IMR-90 (cell line): ENCODE data around the gene CRYGA. TPM values are rescaled to one million over a fixed set of nuclear protein-coding genes. Genes with fewer than 3 reads are reported as not detected.

Experiments used
- ATAC-seq: fragments of 200-7000 bp; cut with Tn5 transposase; 2 replicates; pipeline ENCODE4 v1.9.1; 2020; ENCODE audit warnings: low read depth, mild to moderate bottlenecking, moderate library complexity
- BruUV-seq: library from RNA; stranded (reverse); fragments of 400-500 nt; replicated peaks from 2 replicates; lab custom pipeline; 2021; lab: Mats Ljungman, UMichigan
- CTCF ChIA-PET: fragments of 300-600 bp; formaldehyde crosslinking; extraction: SDS; loops from one replicate; lab custom pipeline; 2021; ENCODE audit warnings: antibody characterized with exemption; lab: Yijun Ruan, JAX
- POLR2A ChIA-PET: fragments of 300-600 bp; sonication (Branson Sonifier 250); formaldehyde crosslinking; loops from one replicate; lab custom pipeline; 2022; ENCODE audit warnings: antibody characterized with exemption; ENCODE audit not compliant: unreplicated experiment; lab: Charles Lee
- DNase-seq: peaks from one replicate; pipeline ENCODE4 v3.0.0; 2013
- H2AFZ ChIP-seq: replicated peaks from 2 replicates; pipeline ENCODE3; 2013; ENCODE audit warnings: low read length, mild to moderate bottlenecking; ENCODE audit not compliant: poor library complexity
- H2AK5ac ChIP-seq: 2 replicates; pipeline ENCODE4 v1.6.1; 2013; ENCODE audit warnings: low read depth, low read length, inconsistent platforms
- H2AK9ac ChIP-seq: replicated peaks from 2 replicates; pipeline ENCODE3; 2013; ENCODE audit warnings: mild to moderate bottlenecking, low read depth, low read length, moderate library complexity; ENCODE audit not compliant: poor library complexity
- H2BK120ac ChIP-seq: 2 replicates; pipeline ENCODE4 v1.6.1; 2013; ENCODE audit warnings: low read depth, low read length, inconsistent platforms
- H2BK15ac ChIP-seq: 3 replicates; pipeline ENCODE4 v1.6.1; 2013; ENCODE audit warnings: low read depth, low read length, inconsistent platforms
- H2BK20ac ChIP-seq: 2 replicates; pipeline ENCODE4 v1.6.1; 2013; ENCODE audit warnings: low read depth, mild to moderate bottlenecking, inconsistent platforms, low read length, moderate library complexity
- H2BK5ac ChIP-seq: 2 replicates; pipeline ENCODE4 v1.6.1; 2013; ENCODE audit warnings: mild to moderate bottlenecking, low read depth, low read length, inconsistent platforms; ENCODE audit not compliant: poor library complexity, severe bottlenecking
- H3K14ac ChIP-seq: replicated peaks from 2 replicates; pipeline ENCODE4 v1.6.1; 2013; ENCODE audit warnings: low read depth, low read length, inconsistent platforms
- H3K18ac ChIP-seq: 2 replicates; pipeline ENCODE4 v1.6.1; 2013; ENCODE audit warnings: low read depth, low read length, control low read depth
- H3K23ac ChIP-seq: 2 replicates; pipeline ENCODE4 v1.6.1; 2013; ENCODE audit warnings: low read depth, low read length, inconsistent platforms
- H3K27ac ChIP-seq: 2 replicates; pipeline ENCODE4 v1.5.1; 2013; ENCODE audit warnings: mild to moderate bottlenecking, control low read depth, low read length; ENCODE audit not compliant: insufficient read depth
- H3K27me3 ChIP-seq: 2 replicates; pipeline ENCODE4 v1.6.1; 2013; ENCODE audit warnings: low read length; ENCODE audit not compliant: control insufficient read depth, insufficient read depth
- H3K36me3 ChIP-seq: 2 replicates; pipeline ENCODE4 v1.6.1; 2013; ENCODE audit warnings: low read length, mixed read lengths; ENCODE audit not compliant: control insufficient read depth, insufficient read depth
- H3K4ac ChIP-seq: 2 replicates; pipeline ENCODE4 v1.6.1; 2013; ENCODE audit warnings: low read depth, low read length, inconsistent platforms
- H3K4me1 ChIP-seq: 2 replicates; pipeline ENCODE4 v1.6.1; 2013; ENCODE audit warnings: low read length, mixed read lengths; ENCODE audit not compliant: control insufficient read depth, insufficient read depth
- H3K4me2 ChIP-seq: 2 replicates; pipeline ENCODE4 v1.6.1; 2013; ENCODE audit warnings: low read depth, mild to moderate bottlenecking, control low read depth, low read length, moderate library complexity
- H3K4me3 ChIP-seq: 2 replicates; pipeline ENCODE4 v1.5.1; 2013; ENCODE audit warnings: low read depth, mild to moderate bottlenecking, control low read depth, low read length, moderate library complexity; ENCODE audit not compliant: insufficient read depth
- H3K56ac ChIP-seq: 2 replicates; pipeline ENCODE4 v1.6.1; 2013; ENCODE audit warnings: low read length, inconsistent platforms; ENCODE audit not compliant: insufficient read depth; ENCODE audit errors: extremely low read depth
- H3K79me1 ChIP-seq, 2 experiments: 2 replicates each; pipeline ENCODE4 v1.6.1; 2013; ENCODE audit warnings: low read length in 2 of 2, inconsistent platforms in 1 of 2, low read depth in 1 of 2
- H3K9ac ChIP-seq: 2 replicates; pipeline ENCODE4 v1.6.1; 2013; ENCODE audit warnings: low read depth, low read length, control low read depth
- H3K9me1 ChIP-seq: 2 replicates; pipeline ENCODE4 v1.6.1; 2013; ENCODE audit warnings: low read length, inconsistent platforms; ENCODE audit not compliant: insufficient read depth
- H3K9me3 ChIP-seq: 2 replicates; pipeline ENCODE4 v1.6.1; 2013; ENCODE audit warnings: low read length; ENCODE audit not compliant: control insufficient read depth, insufficient read depth
- H4K20me1 ChIP-seq: 2 replicates; pipeline ENCODE4 v1.6.1; 2013; ENCODE audit warnings: low read length, inconsistent platforms; ENCODE audit not compliant: insufficient read depth
- H4K5ac ChIP-seq: 2 replicates; pipeline ENCODE4 v1.6.1; 2013; ENCODE audit warnings: mild to moderate bottlenecking, low read depth, low read length, control low read depth
- H4K8ac ChIP-seq, 2 experiments: 2 replicates each; pipeline ENCODE4 v1.6.1; 2013; ENCODE audit warnings: low read depth in 2 of 2, low read length in 2 of 2, control low read depth in 1 of 2, inconsistent platforms in 1 of 2
- H4K91ac ChIP-seq: 2 replicates; pipeline ENCODE4 v1.6.1; 2013; ENCODE audit warnings: low read depth, low read length, inconsistent platforms; ENCODE audit not compliant: insufficient read depth
- CHD1 ChIP-seq: IDR thresholded peaks from 2 replicates; pipeline ENCODE4 v1.6.1; 2012; ENCODE audit warnings: low read depth, low read length, improper control_type of control experiment
- FOS ChIP-seq: fragments of 150-350 bp; IDR thresholded peaks from 2 replicates; pipeline ENCODE4 v1.6.1; 2016; ENCODE audit warnings: low read depth, low read length
- MAFK ChIP-seq: IDR thresholded peaks from 2 replicates; pipeline ENCODE4 v1.6.1; 2012; ENCODE audit warnings: low read depth, low read length, improper control_type of control experiment
- MAZ ChIP-seq: IDR thresholded peaks from 2 replicates; pipeline ENCODE4 v1.6.1; 2012; ENCODE audit warnings: low read depth, mild to moderate bottlenecking, low read length, improper control_type of control experiment, moderate library complexity, borderline replicate concordance
- NFE2L2 ChIP-seq: fragments of 150-350 bp; IDR thresholded peaks from 2 replicates; pipeline ENCODE4 v1.6.1; 2016; ENCODE audit warnings: low read depth, mild to moderate bottlenecking, low read length
- RCOR1 ChIP-seq: IDR thresholded peaks from 2 replicates; pipeline ENCODE4 v1.6.1; 2012; ENCODE audit warnings: mild to moderate bottlenecking, low read length, improper control_type of control experiment; ENCODE audit not compliant: insufficient replicate concordance
- SMC3 ChIP-seq: fragments of 150-350 bp; IDR thresholded peaks from 2 replicates; pipeline ENCODE4 v1.6.1; 2016; ENCODE audit warnings: low read depth, mild to moderate bottlenecking, antibody characterized with exemption, low read length, moderate library complexity
- WGBS, 2 experiments: methylation state at CpG; one replicate each; pipeline versions ENCODE4 v1.1.5 to v1.1.7; 2013; ENCODE audit warnings: missing lambda C conversion rate in 2 of 2; ENCODE audit not compliant: insufficient read length in 1 of 2; ENCODE audit errors: extremely low coverage in 2 of 2; 5-methylcytosine and 5-hydroxymethylcytosine counted together
- dilution Hi-C: fragments of 300-500 bp; cut with HindIII; formaldehyde crosslinking; loops from one replicate; pipeline ENCODE4 v1.14.3; 2018; ENCODE audit warnings: low sequenced_read_pairs; ENCODE audit not compliant: unreplicated experiment
- in situ Hi-C: fragments of 300-500 bp; cut with MboI; formaldehyde crosslinking; loops from 3 replicates; pipeline ENCODE4 v1.14.3; 2019; ENCODE audit warnings: low sequenced_read_pairs, inconsistent platforms, mixed read lengths
- intact Hi-C: fragments of 100-400 bp; cut with micrococcal nuclease; formaldehyde crosslinking; loops from 2 replicates; pipeline ENCODE4 v1.10.0; 2022
- polyA plus RNA-seq, 3 experiments: library from polyadenylated mRNA; depleted of rRNA; stranded (reverse); fragments of >200 nt; gene quantifications; 2 replicates each; pipeline ENCODE4 v1.2.3, GENCODE V29; 2012; ENCODE audit warnings: low replicate concordance in 1 of 3
- total RNA-seq: library from RNA; depleted of rRNA; stranded (reverse); fragments of >200 nt; gene quantifications from 2 replicates; pipeline ENCODE4 v1.2.3, GENCODE V29; 2012
- TF ChIP-seq, protein P1 (sequence below): conservative IDR thresholded peaks from 2 replicates; pipeline ENCODE4 v1.5.1; 2012; ENCODE audit warnings: mild to moderate bottlenecking, low read depth, low read length, improper control_type of control experiment

Gene CRYGA
- total and polyA plus RNA-seq, 2 of the 4 experiments (the other 2 are of a cell fraction): not detected

DNA sequence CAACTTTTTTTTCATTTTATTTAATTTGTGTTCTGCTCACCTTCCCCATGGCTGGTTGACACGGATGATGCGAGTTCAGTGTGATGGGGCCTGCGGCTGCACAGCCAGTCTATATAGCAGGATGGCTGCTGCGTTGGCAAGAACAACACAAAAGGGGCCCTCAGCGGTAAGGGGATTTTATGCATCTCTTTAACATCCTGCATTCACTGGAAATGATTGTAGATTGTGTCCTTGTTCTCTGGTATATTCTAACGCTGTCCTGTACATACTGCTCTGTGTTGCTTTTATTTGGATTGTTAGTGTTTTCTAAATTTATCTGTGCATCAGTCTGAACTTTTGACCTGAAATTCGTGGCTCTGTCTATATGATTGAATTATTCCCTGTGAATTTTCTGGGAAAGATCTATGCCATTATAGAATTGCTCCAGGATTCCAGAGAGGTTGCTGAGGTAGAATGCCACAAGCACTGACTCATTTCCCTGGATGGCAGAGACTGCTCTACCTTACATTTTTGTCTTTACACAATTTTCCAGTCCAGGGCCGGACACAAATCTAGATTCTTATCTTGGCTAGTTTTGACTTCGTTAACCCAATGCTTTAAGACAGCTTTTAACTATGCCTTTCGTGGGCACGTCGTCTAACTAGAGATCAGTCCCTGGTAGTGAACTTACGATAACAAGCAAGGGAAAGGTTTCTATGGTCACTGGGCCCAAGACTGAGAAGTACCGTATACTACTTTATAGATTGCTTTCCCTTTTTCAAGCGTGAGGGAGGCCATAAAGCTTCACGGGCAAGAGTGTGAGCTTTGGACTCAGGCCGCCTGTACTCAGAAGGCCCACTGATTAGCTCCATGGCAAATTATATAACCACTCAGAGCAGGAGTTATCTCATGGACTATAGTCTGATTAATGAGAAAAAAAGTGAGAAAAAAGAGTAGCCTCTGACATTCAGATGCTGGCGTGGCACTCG lies 33.4 kb downstream of the CRYGA start, which contains the start of gene CRYGC:
CRYGC (minus strand) TSS at position 85 of the 968 bp plus-strand sequence; CDS start at position 49, 36 bp downstream.
- no peak for TF ChIP-seq MAFK
- no peak for TF ChIP-seq CHD1
- TF ChIP-seq SMC3: no peak
- no peak for TF ChIP-seq FOS
- TF ChIP-seq, protein P1, sequence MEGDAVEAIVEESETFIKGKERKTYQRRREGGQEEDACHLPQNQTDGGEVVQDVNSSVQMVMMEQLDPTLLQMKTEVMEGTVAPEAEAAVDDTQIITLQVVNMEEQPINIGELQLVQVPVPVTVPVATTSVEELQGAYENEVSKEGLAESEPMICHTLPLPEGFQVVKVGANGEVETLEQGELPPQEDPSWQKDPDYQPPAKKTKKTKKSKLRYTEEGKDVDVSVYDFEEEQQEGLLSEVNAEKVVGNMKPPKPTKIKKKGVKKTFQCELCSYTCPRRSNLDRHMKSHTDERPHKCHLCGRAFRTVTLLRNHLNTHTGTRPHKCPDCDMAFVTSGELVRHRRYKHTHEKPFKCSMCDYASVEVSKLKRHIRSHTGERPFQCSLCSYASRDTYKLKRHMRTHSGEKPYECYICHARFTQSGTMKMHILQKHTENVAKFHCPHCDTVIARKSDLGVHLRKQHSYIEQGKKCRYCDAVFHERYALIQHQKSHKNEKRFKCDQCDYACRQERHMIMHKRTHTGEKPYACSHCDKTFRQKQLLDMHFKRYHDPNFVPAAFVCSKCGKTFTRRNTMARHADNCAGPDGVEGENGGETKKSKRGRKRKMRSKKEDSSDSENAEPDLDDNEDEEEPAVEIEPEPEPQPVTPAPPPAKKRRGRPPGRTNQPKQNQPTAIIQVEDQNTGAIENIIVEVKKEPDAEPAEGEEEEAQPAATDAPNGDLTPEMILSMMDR: no peak
- TF ChIP-seq NFE2L2: no peak
- TF ChIP-seq MAZ: no peak
- TF ChIP-seq RCOR1: no peak
- CTCF ChIA-PET: interaction anchor here (1.0 kb wide), 1 partner anchor 18 kb away, joined by 3 read pairs; no protein-coding TSS in a partner anchor
- peaks cover 5% of the 10 kb centered on the region; the same call in 1 of the 2 replicates for H3K27me3 ChIP-seq
- no peak within 1 kb of the TSS for H2AK9ac ChIP-seq
- no peak within 1 kb of the TSS for H2BK15ac ChIP-seq
- no peak within 1 kb of the TSS for H3K9ac ChIP-seq
- H2BK5ac ChIP-seq: no peak within 1 kb of the TSS
- no peak within 1 kb of the TSS for H3K18ac ChIP-seq
- no peaks in the 10 kb centered on the region for H4K20me1 ChIP-seq
- intact Hi-C loops: no loop called here
- H2BK120ac ChIP-seq: no peak within 1 kb of the TSS
- H3K9me1 ChIP-seq: no peaks in the 10 kb centered on the region
- H3K9me3 ChIP-seq: no peaks in the 10 kb centered on the region
- H2BK20ac ChIP-seq: no peak within 1 kb of the TSS
- no peak within 1 kb of the TSS for H3K4me3 ChIP-seq
- H3K4me2 ChIP-seq: no peak within 1 kb of the TSS
- DNase-seq (no peak), ATAC-seq (no peak)
- POLR2A ChIA-PET: no interaction called here
- dilution Hi-C loops: no loop called here
- no TSS peak for BruUV-seq
- no peak within 1 kb of the TSS for H3K14ac ChIP-seq
- in situ Hi-C loops: no loop called here
- no peak within 1 kb of the TSS for H3K27ac ChIP-seq
- 33% methylated on average over 2 of the region's 19 CpGs; no CpG with 5 or more reads in 1 of the 2 experiments for WGBS, 2 experiments
- H2AK5ac ChIP-seq: no peak within 1 kb of the TSS
- H4K5ac ChIP-seq: no peak within 1 kb of the TSS
- H2AFZ ChIP-seq: no peak within 1 kb of the TSS
- H4K8ac ChIP-seq: no peak within 1 kb of the TSS
- H3K23ac ChIP-seq: no peak within 1 kb of the TSS
- H3K79me1 ChIP-seq: no peaks in the 10 kb centered on the region
- no peaks in the 10 kb centered on the region for H3K36me3 ChIP-seq
- H3K4me1 ChIP-seq: no peaks in the 10 kb centered on the region
- H3K56ac ChIP-seq: no peak within 1 kb of the TSS
- no peak within 1 kb of the TSS for H3K4ac ChIP-seq
- H4K91ac ChIP-seq: no peak within 1 kb of the TSS
